Fibroblast of the aortic adventitia (primary cell): ENCODE measurements around the gene CENPVL3. TPM values are rescaled to one million over a fixed set of nuclear protein-coding genes. Genes with fewer than 3 reads are reported as not detected.

ENCODE experiments used
- DNase-seq: peaks from one replicate; pipeline ENCODE4 v3.0.0-alpha.2; 2010; ENCODE audit warnings: low read depth
- H3K4me3 ChIP-seq: 2 replicates; pipeline ENCODE4 v1.5.1; 2011; ENCODE audit warnings: low read depth, mild to moderate bottlenecking, control low read depth, low read length, moderate library complexity
- CTCF ChIP-seq: IDR thresholded peaks from 2 replicates; pipeline ENCODE4 v1.5.1; 2011; ENCODE audit warnings: mild to moderate bottlenecking, low read length, control low read depth, inconsistent platforms; ENCODE audit not compliant: insufficient read depth
- total RNA-seq: library from RNA; depleted of rRNA; stranded (reverse); fragments of >200 nt; gene quantifications from 2 replicates; pipeline ENCODE4 v1.2.3, GENCODE V29; 2012; ENCODE audit warnings: low replicate concordance

The CENPVL3 gene
- total RNA-seq, 1 donor, result not detected

DNA sequence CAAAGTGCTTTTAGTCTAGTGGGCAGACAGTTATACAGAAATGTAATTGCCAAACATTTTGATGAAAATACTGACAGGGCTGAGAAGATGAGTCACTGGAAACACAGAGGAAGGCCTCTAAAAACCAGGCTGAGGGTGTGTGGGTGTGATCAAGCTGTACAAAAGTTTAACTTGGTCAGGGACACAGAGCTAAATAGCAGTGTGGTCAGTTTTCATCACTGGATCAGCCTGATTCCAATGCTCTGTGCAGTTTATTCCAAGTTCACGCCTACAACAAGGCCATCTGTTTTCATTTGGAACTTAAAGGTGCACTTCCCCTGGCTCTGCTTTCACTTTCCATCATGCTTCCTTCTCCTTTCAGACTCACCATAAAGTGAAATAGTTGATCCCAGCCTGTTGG lies 10.6 kb downstream of the CENPVL3 start:
- peak; percentile 34 for DNase-seq
- TF ChIP-seq CTCF, result no peak
- no peak overlapping the region for H3K4me3 ChIP-seq

DNA sequence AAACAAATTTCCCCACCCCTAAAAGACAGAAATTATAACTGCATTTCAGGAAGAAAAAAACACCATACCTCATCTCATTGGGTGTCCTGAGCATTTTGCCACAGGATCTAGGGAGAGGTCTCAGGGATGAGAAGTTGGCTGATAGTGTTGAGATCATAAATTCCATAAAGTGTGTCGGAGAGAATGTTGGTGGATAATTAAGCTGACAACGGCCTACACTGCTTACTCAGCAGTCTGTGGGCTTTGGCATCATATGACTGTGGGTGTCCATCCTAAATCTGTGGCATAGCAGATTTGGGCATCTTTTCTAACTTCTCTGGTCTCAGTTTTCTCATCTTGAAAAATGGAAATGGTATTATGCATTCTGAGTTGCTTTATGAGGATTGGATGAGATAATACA lies 12.3 kb downstream of the CENPVL3 start:
- no peak for DNase-seq
- no peak overlapping the region for H3K4me3 ChIP-seq
- no peak for TF ChIP-seq CTCF

- no peak for DNase-seq
- no peak for TF ChIP-seq CTCF
- no peak overlapping the region for H3K4me3 ChIP-seq
Observed at GRCh38 chrX:51598899-51599298, 19.8 kb downstream of the CENPVL3 start.

DNA sequence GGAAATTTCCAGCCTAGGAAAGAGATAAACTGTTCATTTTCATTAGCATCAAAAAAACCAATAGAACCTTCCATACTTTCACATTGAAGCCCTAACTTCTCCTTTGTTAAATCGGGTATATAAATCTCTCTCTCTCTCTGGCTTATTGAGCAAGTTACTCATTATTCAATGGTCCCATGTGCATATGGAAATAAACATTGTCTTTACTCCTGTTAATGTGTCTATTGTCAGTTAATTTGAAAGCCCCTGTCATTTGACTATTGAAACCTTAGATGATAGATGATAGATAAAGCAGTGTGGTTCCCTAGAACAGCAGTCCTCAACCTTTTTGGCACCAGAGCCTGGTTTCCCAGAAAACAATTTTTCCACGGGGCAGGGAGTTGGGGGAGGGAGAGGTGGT lies 46.8 kb downstream of the CENPVL3 start:
- no peak for TF ChIP-seq CTCF
- H3K4me3 ChIP-seq, result no peak overlapping the region
- no peak for DNase-seq

- no peak for TF ChIP-seq CTCF
- H3K4me3 ChIP-seq, result no peak overlapping the region
- DNase-seq, result no peak
Observed at GRCh38 chrX:51569561-51569960, 49.2 kb downstream of the CENPVL3 start.

GRCh38 chrX:51568586-51568985 lies 50.1 kb downstream of the CENPVL3 start:
- peak; percentile 37 for DNase-seq
- no peak overlapping the region for H3K4me3 ChIP-seq
- no peak for TF ChIP-seq CTCF

Other genes starting within 250 kb of the CENPVL3 start
- gene NUDT11, start 122.3 kb downstream of the CENPVL3 start, total RNA-seq, result 11.8 and 13.9 TPM in 2 replicates
- 0.41 TPM in 1 of 2 replicates, not detected in the other for gene CENPVL2, start 63.9 kb upstream of the CENPVL3 start, total RNA-seq
- 0.41 TPM in 1 of 2 replicates, not detected in the other for gene CENPVL1, start 91.6 kb upstream of the CENPVL3 start, total RNA-seq
- 9.8 and 11.5 TPM in 2 replicates for gene GSPT2, start 124.5 kb upstream of the CENPVL3 start, total RNA-seq